OCI-LY1 (cell line): ENCODE measurements around the gene PHLDB2.

Experiments used
- H2AFZ ChIP-seq: fragments of 200-600 bp; sonication (generic), shearing (Covaris generic); 2 replicates; pipeline ENCODE4 v1.6.0; 2014; ENCODE audit warnings: antibody characterized with exemption, mild to moderate bottlenecking, low read length
- H3F3A ChIP-seq: fragments of 200-600 bp; sonication (generic), shearing (Covaris generic); 2 replicates; pipeline ENCODE4 v1.6.0; 2014; ENCODE audit warnings: mild to moderate bottlenecking, antibody characterized with exemption, low read length, moderate library complexity; ENCODE audit not compliant: insufficient read depth
- H3K27ac ChIP-seq: fragments of 200-600 bp; sonication (generic); 2 replicates; pipeline ENCODE4 v1.5.1; 2014; ENCODE audit warnings: low read length, mixed run types, mild to moderate bottlenecking, low read depth; ENCODE audit not compliant: poor library complexity, severe bottlenecking
- H3K27me3 ChIP-seq: fragments of 200-600 bp; sonication (generic); 2 replicates; pipeline ENCODE4 v1.6.0; 2014; ENCODE audit warnings: antibody characterized with exemption, mild to moderate bottlenecking, low read length, moderate library complexity; ENCODE audit not compliant: insufficient read depth
- H3K36me3 ChIP-seq: fragments of 200-600 bp; sonication (generic); 2 replicates; pipeline ENCODE4 v1.6.1; 2014; ENCODE audit warnings: mild to moderate bottlenecking, antibody characterized with exemption, low read length, moderate library complexity, mixed read lengths; ENCODE audit not compliant: insufficient read depth
- H3K4me1 ChIP-seq: fragments of 200-600 bp; sonication (generic); 2 replicates; pipeline ENCODE4 v1.5.1; 2014; ENCODE audit warnings: mild to moderate bottlenecking, low read length, moderate library complexity; ENCODE audit not compliant: insufficient read depth, severe bottlenecking
- H3K4me2 ChIP-seq: fragments of 200-600 bp; sonication (generic), shearing (Covaris generic); 2 replicates; pipeline ENCODE4 v1.6.1; 2014; ENCODE audit warnings: low read length
- H3K4me3 ChIP-seq: fragments of 200-600 bp; sonication (generic); 2 replicates; pipeline ENCODE4 v1.5.1; 2014; ENCODE audit warnings: low read length, low read depth, mild to moderate bottlenecking, mixed read lengths; ENCODE audit not compliant: poor library complexity, severe bottlenecking
- H3K79me2 ChIP-seq: fragments of 200-600 bp; shearing (Covaris generic); 2 replicates; pipeline ENCODE4 v1.6.1; 2016; ENCODE audit warnings: mixed run types, low read length, mixed read lengths; ENCODE audit not compliant: insufficient read depth
- H3K9ac ChIP-seq: fragments of 200-600 bp; sonication (generic), shearing (Covaris generic); 2 replicates; pipeline ENCODE4 v1.6.1; 2014; ENCODE audit warnings: mild to moderate bottlenecking, low read length, mixed read lengths
- H3K9me2 ChIP-seq: fragments of 200-600 bp; sonication (generic), shearing (Covaris generic); 2 replicates; pipeline ENCODE4 v1.6.1; 2014; ENCODE audit warnings: low read depth, mild to moderate bottlenecking, low read length, mixed read lengths
- H3K9me3 ChIP-seq: fragments of 200-600 bp; shearing (Covaris generic); 2 replicates; pipeline ENCODE4 v1.6.1; 2014; ENCODE audit warnings: low read length, mixed read lengths
- H4K20me1 ChIP-seq: fragments of 200-600 bp; sonication (generic), shearing (Covaris generic); 2 replicates; pipeline ENCODE4 v1.6.0; 2016; ENCODE audit warnings: mild to moderate bottlenecking, low read length; ENCODE audit not compliant: insufficient read depth
- CTCF ChIP-seq: fragments of 200-600 bp; sonication (generic), shearing (Covaris generic); IDR thresholded peaks from 2 replicates; pipeline ENCODE4 v1.5.1; 2017; ENCODE audit warnings: mild to moderate bottlenecking, antibody characterized with exemption, low read length, moderate library complexity, mixed read lengths
- EZH2 ChIP-seq: fragments of 200-600 bp; sonication (generic), shearing (Covaris generic); IDR thresholded peaks from 2 replicates; pipeline ENCODE4 v1.8.0; 2017; ENCODE audit warnings: borderline replicate concordance, mixed run types, mild to moderate bottlenecking, antibody characterized with exemption, low read length, moderate library complexity, mixed read lengths

PHLDB2 gene

GRCh38 chr3:111822804-111823203 lies 36.3 kb upstream of the PHLDB2 start:
- Histone ChIP-seq H3K9me2 (no peaks in the 10 kb centered on the region), H3K4me3 (no peak overlapping the region), H3K4me1 (no peaks in the 10 kb centered on the region), H3K9me3 (no peaks in the 10 kb centered on the region), H2AFZ (no peak overlapping the region), H3K36me3 (no peaks in the 10 kb centered on the region), H3K79me2 (no peaks in the 10 kb centered on the region), H3F3A (no peaks in the 10 kb centered on the region), H3K9ac (no peak overlapping the region), H3K27ac (no peak overlapping the region), H3K27me3 (no peaks in the 10 kb centered on the region), H3K4me2 (no peak overlapping the region), H4K20me1 (no peaks in the 10 kb centered on the region)
- TF ChIP-seq EZH2 = no peak
- TF ChIP-seq CTCF = no peak

- Histone ChIP-seq H2AFZ (no peak overlapping the region), H3K4me2 (no peak overlapping the region), H3K9ac (no peak overlapping the region), H4K20me1 (no peaks in the 10 kb centered on the region), H3K27me3 (no peaks in the 10 kb centered on the region), H3K9me3 (no peaks in the 10 kb centered on the region), H3K9me2 (no peaks in the 10 kb centered on the region), H3F3A (no peaks in the 10 kb centered on the region), H3K36me3 (no peaks in the 10 kb centered on the region), H3K27ac (no peak overlapping the region), H3K4me1 (no peaks in the 10 kb centered on the region), H3K79me2 (no peaks in the 10 kb centered on the region), H3K4me3 (no peak overlapping the region)
- TF ChIP-seq CTCF (no peak), EZH2 (no peak)
These were observed 35.7 kb upstream of the PHLDB2 start for GRCh38 chr3:111823341-111823855.

GRCh38 chr3:111824351-111824750 lies 34.7 kb upstream of the PHLDB2 start:
- Histone ChIP-seq H3K4me1 (no peaks in the 10 kb centered on the region), H3F3A (no peaks in the 10 kb centered on the region), H3K4me3 (no peak overlapping the region), H3K4me2 (no peak overlapping the region), H3K9me2 (no peaks in the 10 kb centered on the region), H4K20me1 (no peaks in the 10 kb centered on the region), H3K27me3 (no peaks in the 10 kb centered on the region), H3K9ac (no peak overlapping the region), H3K27ac (no peak overlapping the region), H3K79me2 (no peaks in the 10 kb centered on the region), H3K9me3 (no peaks in the 10 kb centered on the region), H3K36me3 (no peaks in the 10 kb centered on the region), H2AFZ (no peak overlapping the region)
- TF ChIP-seq EZH2 (no peak), CTCF (no peak)
